HG03439 (cell line): ENCODE data around the gene OTUD4.
"Not testable (repeated sequence)": the region's sequence is repeated elsewhere in the genome, so short reads cannot be mapped to it uniquely, and the experiment has no call there.

ENCODE experiments used
- ATAC-seq: cut with Tn5 transposase; IDR thresholded peaks from one replicate; pipeline ENCODE4 v1.9.1; 2021; ENCODE audit warnings: mild to moderate bottlenecking, moderate library complexity; ENCODE audit not compliant: unreplicated experiment

The OTUD4 gene, protein sequence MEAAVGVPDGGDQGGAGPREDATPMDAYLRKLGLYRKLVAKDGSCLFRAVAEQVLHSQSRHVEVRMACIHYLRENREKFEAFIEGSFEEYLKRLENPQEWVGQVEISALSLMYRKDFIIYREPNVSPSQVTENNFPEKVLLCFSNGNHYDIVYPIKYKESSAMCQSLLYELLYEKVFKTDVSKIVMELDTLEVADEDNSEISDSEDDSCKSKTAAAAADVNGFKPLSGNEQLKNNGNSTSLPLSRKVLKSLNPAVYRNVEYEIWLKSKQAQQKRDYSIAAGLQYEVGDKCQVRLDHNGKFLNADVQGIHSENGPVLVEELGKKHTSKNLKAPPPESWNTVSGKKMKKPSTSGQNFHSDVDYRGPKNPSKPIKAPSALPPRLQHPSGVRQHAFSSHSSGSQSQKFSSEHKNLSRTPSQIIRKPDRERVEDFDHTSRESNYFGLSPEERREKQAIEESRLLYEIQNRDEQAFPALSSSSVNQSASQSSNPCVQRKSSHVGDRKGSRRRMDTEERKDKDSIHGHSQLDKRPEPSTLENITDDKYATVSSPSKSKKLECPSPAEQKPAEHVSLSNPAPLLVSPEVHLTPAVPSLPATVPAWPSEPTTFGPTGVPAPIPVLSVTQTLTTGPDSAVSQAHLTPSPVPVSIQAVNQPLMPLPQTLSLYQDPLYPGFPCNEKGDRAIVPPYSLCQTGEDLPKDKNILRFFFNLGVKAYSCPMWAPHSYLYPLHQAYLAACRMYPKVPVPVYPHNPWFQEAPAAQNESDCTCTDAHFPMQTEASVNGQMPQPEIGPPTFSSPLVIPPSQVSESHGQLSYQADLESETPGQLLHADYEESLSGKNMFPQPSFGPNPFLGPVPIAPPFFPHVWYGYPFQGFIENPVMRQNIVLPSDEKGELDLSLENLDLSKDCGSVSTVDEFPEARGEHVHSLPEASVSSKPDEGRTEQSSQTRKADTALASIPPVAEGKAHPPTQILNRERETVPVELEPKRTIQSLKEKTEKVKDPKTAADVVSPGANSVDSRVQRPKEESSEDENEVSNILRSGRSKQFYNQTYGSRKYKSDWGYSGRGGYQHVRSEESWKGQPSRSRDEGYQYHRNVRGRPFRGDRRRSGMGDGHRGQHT

DNA sequence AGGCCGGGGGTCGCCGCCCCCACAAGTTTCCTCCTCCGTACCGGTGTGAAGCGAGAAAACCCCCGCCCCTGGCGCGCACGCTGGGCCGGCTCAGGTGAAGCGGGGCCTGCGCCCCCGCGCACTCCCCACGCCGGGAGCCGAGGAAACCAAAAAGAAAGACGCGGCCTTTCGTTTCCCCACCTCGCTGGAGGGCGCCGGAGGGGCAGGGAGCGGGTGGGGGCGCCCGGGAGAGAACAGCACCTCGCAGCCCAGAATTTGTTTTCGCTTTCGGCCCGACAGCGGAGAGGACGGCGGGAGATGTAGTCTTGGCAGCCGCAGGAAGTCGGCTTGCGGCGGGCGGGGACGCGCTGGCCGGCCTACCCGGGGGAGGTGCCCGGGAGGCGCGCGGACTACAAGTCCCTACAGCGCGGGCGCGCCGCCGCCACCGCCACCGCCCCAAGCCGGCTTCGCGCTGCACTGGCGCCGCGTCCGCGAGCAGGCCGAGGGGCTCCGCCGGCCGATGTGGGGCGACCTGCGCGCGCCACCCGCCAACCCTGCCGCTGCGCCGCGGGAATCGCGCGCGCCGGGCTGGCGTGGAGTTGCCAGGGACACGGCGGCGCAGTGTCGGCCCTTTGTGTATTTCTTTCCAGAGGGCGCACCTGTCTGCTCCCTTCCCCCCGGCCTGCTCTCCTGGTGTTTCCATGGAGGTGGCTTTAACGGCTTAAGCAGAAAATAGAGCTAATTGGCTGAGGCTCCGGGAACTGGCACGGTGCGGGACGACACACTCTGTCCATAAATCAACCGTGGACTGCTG lies at the start of gene OTUD4:
TSS of gene OTUD4 (minus strand) at position 292 of the 793 bp plus-strand sequence. CDS start 616 bp downstream, outside the sequence.
- peak; percentile 78 for ATAC-seq

DNA sequence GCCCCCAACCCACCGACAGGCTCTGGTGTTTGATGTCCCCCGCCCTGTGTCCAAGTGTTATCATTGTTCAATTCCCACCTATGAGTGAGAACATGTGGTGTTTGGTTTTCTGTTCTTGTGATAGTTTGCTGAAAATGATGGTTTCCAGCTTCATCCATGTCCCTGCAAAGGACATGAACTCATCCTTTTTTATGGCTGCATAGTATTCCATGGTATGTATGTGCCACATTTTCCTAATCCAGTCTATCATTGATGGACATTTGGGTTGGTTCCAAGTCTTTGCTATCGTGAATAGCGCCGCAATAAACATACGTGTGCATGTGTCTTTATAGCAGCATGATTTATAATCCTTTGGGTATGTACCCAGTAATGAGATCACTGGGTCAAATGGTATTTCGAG lies 42.8 kb upstream of the OTUD4 start:
- not testable (repeated sequence) for ATAC-seq

DNA sequence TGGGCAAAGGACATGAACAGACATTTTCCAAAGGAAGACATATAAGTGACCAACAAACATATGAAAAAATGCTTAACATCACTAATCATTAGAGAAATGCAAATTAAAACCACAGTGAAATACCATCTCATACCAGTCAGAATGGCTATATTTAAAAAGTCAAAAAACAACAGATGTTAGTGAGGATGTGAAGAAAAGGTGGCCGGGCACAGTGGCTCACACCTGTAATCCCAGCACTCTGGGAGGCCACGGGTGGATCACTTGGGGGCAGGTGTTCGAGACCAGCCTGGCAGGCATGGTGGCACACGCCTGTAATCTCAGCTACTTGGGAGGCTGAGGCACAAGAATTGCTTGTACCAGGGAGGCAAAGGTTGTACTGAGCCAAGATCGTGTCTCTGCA lies 41.1 kb upstream of the OTUD4 start:
- ATAC-seq, result peak; percentile 52

DNA sequence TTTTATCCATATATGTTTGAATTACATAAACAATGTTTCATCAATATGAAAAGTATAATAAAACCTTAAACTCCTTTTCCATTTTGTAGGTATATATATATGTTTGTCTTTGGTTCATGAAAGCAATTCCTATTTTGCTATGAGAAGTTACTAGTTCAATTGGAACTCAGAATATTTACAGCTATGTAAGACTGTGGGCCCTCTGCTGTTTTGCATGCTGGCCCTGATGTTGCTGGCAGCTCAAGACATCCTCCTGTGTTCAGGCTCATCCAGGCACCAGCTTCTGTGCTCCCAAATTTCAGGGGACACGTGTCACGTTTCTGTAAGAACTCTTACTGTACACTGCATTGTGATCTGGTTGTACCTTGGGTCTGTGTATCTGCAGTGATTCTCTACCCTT lies 38.7 kb upstream of the OTUD4 start:
- no peak for ATAC-seq

DNA sequence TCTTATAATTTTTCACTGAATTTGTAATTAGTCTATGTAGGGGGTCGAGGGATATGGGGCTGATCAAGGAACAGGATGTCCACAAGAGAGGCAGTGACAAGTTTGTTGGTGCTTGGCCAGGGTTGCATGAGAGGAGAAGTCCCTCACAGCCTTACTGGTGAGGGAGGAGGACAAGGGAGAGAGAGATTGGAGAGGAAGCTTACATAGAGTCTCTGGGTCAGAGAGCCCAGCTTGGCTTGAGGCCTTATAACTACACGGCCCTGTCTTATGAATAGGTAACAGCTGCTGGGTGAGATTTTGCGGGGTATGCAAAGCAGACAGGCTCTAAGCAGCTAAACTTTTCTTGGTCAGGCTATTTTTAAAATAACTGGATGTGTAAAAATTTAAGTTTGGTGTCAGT lies 37.9 kb upstream of the OTUD4 start:
- ATAC-seq, result peak; percentile 85

DNA sequence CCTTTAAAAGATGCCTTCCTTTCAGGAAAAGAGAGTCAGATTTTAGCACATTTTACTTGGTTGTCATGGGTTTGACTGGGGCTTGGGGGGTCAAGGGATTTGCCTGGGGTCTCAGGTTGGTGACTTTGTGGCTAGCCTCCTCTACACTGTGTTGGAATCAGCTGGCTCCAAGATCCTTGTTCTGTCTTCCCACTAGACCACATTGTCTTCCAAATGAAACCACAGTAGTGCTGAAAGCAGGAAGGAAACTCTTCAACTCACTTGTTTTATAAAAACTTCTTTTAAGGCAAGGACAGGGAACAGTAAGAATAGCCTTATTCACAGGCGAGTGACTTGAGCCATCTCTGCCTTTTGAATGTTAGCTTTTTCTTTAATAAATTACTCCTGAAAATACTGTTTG lies 37.0 kb upstream of the OTUD4 start:
- no peak for ATAC-seq

DNA sequence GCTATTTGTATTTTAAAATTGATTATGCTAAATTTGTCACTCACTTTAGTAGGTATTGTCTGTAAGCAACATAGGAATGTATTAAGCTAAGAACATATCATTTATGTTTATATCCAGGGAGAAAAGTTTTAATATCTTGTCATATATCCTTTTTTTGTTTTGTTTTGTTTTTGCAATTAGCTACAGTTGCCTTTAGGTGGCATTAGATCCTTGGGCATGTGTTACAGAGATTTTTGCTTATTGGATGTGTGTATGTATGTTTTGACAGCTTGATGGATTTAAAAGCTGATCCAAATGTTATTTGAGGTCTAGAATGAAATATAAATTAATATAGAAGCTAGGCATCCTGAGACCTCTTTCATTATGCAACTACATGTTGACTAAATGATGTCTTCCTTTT lies 36.1 kb upstream of the OTUD4 start:
- ATAC-seq, result no peak

DNA sequence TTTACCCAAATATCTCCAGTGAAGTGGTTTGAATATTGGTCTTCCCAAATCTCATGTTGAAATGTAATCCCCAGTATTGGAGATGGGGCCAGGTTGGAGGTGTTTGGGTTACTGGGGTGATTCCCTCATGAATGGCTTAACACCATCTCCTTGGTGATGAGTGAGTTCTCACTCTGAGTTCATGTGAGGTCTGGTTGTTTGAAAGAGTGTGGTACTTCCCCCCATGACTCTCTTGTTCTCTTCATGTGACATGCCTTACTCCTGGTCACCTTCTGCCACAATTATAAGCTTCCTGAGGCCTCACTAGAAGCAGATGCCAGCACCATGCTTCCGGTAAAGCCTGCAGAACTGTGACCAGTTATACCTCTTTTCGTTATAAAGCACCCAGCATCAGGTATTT lies 32.9 kb upstream of the OTUD4 start:
- ATAC-seq, result no peak

DNA sequence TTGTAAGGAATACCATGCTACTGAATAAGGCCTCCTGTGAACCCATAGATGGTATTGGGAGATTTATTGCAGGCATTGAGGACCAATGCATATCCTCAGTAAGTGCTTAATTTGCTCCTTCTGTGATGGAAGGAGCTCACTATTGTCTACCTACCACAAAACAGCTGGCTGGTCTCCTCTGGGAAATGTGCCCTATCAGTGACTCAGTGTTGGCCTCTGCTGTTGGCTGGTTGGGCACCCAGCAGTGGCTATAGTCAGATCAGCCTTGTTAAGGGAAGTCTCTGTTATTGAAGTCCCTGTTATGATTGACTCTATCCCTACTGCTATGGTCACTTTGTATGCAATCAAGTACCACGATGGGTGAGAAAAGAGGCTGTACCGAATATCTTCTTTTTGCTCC lies 27.5 kb upstream of the OTUD4 start:
- ATAC-seq, result no peak

DNA sequence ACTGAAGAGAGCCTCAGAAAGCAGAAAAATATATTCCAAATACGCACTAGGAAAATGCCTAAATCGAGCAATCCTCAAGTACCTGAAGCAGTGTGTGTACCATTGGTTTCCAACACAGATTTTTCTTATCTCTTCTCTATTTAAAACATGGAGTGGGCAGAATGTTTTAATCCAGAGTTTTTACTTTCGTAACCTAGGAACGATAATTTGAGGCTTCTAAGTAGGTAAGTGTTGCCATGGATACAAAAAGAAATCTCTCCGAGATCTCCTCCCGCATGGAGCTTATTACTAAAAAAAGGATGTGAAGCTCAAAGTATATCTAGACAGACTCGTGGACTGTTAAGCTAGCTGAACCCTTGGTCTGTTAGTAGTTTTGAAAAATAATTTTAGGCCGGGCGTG lies 23.0 kb upstream of the OTUD4 start:
- no peak for ATAC-seq

DNA sequence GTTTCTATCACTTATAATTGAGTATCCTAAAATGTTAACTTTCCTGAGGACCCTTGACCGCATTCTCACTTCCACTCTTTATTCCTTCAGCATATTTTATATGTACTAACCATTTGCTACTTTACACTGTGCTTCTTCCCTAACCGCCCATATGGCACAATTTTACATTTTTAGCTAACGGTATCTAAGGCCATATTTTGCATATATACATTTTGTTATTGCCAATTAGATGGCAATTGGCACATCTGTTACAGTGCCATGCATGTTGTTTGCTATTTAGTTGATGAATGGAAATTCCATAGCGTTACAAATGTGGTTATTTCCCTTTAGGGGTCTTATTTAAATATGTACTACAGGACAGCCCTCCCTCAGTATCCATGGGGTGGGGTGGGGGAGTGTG lies 20.0 kb upstream of the OTUD4 start:
- ATAC-seq, result no peak

DNA sequence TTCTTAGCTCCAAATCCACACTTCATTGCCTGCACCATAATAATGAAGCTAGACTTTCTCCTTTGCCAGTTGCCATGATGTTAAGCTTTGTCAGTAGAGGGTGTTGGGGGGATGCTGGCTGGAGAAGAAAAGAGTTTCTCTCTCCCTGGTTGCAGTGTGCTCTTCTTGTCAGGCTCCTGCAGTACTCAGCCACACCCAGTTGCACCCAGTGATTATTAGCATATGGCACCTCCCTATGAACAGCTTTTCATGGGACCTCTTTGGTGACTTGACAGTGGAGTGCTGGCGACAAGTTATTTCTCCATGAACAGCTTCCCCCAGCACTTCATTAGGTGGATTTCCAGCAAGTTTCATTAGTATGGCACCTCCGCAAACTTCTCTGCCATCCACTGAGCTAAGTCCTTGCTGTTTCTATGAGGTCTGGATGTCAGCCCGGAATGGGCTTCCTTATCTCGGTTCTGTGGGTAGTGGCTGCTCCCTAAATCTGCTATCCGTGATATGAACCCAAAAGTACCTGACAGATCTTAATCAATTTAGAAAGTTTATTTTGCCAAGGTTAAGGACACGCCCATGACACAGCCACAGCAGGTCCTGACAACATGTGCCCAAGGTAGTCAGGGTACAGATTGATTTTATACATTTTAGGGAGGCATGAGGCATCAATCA lies 18.8 kb upstream of the OTUD4 start:
- ATAC-seq, result no peak

DNA sequence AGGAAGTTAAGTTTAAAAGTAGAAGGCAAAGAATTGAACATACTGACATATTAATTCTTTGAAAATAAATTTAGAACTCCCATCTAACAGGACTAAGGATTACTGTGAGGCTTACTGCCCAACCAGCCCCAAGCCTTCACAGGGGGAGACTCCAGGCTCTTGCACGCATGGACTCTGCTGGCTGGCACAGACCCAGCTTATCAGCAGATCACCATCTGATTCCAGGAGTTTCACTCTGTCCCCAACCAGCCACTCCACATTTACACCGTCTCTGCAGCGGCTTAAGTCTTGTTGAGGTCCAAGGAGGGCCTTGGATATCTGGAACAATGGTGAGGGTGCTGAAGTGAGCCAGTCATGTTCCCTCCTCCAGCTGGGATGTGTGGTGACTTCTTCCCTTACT lies 16.4 kb upstream of the OTUD4 start:
- no peak for ATAC-seq

DNA sequence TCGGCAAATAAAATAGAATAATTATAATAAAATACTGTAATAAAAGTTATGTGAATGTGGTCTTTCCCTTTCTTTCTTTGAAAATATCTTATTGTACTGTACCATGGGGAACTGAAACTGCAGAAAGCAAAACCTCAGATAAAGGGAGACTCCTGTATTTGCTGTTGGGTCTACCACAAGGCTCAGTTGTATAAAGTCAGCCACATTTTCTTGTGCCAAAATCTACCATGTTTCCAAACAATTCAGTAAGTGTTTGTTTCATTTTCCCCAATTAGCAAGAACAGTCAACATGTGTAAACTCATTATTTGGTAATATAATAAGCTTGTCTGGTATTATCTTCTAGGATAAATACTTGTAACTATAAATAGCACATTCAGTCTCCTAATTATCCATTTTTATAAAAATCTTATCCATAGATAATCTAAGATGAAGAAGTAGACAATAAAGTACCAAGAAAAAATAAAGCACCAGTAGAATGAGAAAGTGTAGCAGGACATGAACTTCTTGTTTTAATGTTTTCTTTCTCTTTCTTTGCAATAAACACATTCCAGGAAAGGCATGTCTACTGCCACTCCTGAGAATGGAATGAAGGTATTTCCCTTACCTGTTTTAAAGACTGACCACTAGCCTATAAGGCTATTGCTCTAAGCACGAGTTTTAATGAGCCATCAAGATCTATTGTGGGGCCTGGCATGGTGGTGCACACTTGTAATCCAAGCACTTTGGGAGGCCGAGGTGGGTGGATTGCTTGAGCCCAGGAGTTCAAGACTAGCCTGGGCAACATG lies 15.0 kb upstream of the OTUD4 start:
- peak; percentile 77 for ATAC-seq

DNA sequence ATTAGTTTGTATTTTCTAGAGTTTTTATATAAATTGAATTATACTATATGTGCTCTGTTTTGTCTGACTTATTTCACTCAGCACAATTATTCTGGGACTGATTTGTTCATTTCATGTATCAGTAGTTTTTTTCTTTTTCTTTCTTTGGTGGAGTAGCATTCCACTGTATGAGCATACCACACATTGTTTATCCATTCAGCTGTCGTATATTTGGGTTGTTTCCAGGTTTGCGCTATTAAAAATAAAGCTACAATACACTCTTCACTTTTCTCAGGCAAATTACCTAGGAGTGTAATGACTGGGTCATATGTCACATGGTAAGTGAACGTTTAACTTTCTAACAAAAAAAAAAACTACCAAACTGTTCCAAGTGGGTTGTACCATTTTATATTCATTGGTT lies 9.6 kb upstream of the OTUD4 start:
- ATAC-seq, result no peak

DNA sequence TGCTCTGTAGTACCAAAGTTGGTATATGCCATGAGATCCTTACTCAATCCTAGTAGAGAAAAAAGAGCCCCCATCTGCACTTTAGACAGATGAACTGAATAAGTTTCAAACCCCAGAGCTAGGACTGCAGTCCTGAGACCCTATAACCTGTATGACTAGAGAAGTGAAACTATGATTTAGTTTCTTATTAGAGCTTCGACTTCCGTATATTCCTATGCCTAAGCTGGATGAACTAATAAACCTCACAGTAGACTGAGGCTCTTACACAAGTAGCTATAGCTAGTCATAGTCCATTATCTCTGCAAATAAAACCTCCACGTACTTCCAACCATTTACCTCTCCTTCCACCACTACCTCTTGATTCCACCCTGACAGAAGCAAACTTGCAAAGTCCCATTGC lies 6.3 kb upstream of the OTUD4 start:
- peak; percentile 70 for ATAC-seq

DNA sequence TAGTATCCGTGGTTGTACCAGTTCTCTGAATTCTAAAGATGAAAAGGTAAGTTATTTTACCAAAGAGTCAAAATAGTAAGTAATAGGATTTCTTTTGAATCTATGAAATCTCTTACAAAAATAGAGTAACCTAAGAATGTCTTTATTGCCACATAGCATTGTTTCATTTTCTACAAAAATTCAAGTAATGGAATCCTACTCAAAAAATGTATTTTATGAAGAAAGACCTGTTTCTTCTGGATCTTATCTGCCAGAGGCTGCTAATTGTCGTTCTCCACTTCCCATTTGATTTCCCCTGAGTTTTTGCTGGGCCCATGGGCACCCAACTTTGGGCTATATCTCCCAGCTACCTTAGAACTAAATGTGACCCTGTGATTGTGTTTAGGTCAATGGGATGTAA lies 3.2 kb upstream of the OTUD4 start:
- no peak for ATAC-seq

DNA sequence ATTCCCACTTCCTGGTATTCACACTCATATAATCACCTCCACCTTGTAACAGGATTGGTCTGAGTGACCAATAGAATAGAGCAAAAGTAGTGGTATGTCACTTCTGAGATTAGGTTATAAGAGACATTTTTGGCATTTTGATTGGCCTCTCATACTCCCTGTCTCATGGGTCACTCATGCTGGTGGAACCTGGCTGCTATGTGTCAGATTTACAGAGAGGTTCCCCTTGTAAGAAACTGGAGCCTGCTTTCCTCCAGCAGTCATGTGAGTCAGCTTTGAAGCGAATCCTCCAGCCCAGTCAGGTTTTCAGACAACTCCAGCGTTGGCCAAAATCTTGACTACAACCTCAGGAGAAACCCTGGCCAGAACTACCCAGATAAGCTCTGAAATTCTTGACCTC lies 2.6 kb upstream of the OTUD4 start:
- ATAC-seq, result no peak

DNA sequence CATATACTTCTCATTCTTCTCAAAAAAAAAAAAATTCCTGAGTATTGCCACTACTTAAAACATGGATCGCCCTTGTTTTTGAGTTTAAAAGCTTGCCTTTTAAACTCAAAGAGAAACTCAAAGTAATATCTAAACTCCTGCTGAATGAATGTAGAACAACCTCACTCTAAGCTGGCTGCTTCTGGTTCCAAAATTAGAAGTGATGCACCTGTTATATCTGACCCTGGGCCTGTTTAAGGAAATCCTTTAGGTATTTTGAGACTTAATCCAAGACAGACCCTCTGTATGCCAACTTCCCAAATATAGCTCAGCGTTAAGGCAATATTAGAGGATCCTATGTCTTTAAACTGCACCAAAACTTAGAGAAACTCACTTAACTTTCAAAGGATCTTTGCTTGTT lies 1.8 kb upstream of the OTUD4 start:
- ATAC-seq, result no peak

DNA sequence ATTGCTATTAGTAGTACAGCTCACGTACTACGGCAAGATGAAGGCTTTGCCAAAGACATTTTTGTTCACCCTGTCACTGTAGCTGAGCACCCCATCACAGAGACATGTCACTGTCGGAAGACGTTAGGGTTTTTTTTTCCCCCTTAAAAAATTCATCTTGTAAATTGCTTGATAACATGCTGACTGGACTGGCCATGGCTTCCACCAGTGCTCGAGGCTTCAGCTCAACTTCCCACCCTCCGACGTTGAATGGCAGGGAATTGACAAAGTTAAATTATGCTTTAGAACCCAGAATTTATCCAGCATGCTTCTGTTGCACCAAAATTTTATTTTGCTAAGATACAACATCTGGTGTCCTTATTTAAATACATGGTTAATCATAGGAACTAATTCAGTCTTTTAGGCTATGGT lies 707 bp upstream of the OTUD4 start:
- no peak for ATAC-seq
